GM18873 (cell line): ENCODE results near the gene PRICKLE3.
"Not testable (repeated sequence)": the region's sequence is repeated elsewhere in the genome, so short reads cannot be mapped to it uniquely, and the experiment has no call there.

Experiments
- ATAC-seq: cut with Tn5 transposase; IDR thresholded peaks from one replicate; pipeline ENCODE4 v1.9.1; 2021; ENCODE audit warnings: mild to moderate bottlenecking, moderate library complexity, moderate number of reproducible peaks; ENCODE audit not compliant: unreplicated experiment, low FRiP score

PRICKLE3 gene

DNA sequence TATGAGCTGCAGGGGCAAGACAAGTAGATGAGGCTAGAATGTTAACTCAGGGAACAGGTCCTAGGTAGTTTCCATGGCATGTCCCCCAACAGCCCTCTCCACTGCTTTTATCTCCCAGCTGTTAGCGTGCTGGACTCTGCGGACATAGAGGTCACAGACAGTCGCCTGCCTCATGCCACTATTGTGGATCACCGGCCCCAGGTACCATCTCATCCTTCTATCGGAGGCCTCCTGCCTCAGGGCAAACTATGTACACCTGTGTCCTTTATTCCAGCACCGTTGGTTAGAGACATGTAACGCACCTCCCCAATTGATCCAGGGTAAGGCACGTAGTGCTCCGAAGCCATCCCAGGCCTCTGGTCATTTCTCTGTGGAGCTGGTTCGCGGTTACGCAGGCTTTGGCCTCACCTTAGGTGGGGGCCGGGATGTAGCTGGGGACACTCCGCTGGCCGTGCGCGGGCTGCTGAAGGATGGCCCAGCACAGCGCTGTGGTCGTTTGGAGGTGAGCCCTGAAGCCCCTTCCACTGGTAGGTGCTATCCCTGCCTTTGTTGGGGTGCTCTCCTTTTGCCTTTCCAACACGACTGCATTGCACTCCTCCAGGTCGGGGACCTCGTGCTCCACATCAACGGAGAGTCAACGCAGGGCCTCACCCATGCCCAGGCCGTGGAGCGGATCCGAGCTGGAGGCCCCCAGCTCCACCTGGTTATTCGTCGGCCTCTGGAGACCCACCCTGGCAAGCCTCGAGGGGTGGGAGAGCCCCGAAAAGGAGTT is 21.4 kb downstream of the PRICKLE3 start:
- no peak for ATAC-seq

DNA sequence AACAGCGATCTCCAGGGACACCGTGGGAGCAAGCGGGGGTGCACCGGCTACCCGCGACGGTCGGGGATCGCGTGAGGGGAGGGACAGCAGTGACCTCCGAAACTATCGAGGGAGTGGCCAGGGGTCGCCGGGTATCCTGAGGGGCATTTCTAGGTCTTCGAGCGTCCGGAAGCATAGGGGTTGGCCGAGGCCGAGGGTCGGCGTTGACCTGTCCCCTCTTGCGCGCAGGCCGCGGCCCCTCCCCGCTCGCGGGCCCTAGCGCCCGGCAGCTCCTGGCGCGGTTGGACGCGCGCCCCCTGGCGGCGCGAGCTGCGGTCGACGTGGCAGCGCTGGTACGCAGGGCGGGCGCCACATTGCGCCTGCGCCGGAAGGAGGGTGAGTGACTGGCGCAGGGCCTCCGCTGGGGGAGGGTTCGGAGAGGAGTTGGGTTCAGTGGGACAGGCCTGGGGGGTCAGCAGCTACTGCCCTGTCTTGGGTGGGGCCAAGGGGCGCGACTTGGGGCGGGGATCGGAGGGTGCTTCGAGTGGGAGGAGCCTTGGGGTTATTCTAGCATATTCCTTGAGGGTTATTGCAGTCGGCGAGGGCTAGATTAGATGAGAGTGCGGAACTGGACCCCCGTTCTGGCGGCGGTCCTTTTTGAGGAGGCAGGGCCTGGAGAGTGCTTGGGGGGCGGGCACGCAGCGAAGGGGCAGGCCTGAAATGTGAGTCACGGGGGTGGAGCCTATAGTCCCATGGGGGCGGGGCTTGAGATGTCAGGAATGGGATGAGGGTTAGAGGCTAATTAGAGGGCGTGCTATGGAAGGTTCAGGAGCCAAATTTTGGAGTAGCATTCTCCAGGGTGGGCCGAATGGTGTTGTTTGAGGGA is 22.4 kb downstream of the PRICKLE3 start:
- ATAC-seq = no peak

DNA sequence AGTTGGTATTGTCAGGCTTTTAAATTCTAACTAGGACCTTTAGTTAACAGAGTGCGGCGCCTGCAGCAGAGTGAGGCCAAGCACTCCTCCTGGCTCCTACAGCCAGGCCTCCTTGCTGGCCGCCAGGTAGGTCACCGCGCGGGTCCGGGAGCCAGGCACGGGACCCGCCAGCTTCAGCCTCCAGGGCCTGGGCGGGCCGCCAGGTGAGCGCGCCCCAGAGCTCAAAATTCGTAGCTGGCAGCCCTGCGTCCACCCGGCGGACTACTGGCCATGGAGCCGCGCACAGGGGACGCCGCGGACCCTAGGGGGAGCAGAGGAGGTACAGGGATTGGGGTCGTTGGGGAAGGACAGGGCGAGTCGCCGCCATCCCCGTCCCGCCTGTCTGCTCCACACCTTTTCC is 23.6 kb downstream of the PRICKLE3 start, which contains the start of gene MAGIX:
TSS of gene MAGIX (plus strand) at position 139 of the 400 bp plus-strand sequence. CDS start at position 271, 132 bp downstream.
- no peak for ATAC-seq

DNA sequence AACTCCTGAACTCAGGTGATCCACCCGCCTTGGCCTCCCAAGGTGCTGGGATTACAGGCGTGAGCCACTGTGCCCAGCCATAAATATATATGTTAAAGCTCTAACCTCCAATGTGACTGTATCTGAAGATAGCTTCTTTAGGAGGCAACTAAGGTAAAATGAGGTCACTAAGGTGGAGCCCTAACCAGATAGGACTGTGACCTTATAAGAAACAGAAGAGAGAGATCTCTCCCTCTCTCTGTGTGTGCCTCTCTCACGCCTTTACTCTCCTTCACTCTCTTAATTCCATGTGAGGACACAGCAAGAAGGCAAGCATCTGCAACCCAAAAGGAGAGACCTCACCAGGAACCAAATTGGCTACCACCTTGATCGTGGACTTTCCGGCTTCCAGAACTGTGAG is 24.5 kb downstream of the PRICKLE3 start:
- no peak for ATAC-seq

DNA sequence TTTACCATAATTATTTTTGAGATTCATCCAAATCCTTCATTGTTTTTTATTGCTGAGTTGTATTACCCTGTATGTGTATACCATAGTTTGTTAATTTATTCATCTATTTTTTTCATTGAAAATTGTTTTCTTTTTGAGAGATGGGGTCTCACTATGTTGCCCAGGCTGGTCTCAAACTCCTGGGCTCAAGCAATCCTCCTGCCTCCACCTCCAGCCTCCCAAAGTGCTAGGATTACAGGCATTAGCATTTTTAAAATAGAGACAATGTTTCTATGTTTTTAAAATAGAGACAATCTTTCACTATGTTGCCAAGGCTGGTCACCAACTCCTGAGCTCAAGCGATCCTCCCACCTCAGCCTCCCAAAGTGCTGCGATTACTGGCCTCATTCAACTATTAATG is 25.3 kb downstream of the PRICKLE3 start:
- no peak for ATAC-seq

DNA sequence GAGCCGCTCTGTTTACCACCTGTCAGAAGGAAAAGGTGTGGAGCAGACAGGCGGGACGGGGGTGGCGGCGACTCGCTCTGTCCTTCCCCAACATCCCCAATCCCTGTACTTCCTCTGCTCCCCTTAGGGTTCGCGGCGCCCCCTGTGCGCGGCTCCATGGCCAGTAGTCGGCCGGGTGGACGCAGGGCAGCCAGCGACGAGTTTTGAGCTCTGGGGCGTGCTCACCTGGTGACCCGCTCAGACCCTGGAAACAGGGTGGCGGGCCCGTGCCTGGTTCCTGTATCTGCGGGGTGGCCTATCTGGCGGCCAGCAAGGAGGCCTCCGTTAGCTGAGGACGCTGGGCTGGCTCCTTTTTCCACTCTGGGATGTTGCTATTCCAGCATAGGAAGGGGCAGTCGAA is 29.0 kb downstream of the PRICKLE3 start:
- ATAC-seq = no peak

DNA sequence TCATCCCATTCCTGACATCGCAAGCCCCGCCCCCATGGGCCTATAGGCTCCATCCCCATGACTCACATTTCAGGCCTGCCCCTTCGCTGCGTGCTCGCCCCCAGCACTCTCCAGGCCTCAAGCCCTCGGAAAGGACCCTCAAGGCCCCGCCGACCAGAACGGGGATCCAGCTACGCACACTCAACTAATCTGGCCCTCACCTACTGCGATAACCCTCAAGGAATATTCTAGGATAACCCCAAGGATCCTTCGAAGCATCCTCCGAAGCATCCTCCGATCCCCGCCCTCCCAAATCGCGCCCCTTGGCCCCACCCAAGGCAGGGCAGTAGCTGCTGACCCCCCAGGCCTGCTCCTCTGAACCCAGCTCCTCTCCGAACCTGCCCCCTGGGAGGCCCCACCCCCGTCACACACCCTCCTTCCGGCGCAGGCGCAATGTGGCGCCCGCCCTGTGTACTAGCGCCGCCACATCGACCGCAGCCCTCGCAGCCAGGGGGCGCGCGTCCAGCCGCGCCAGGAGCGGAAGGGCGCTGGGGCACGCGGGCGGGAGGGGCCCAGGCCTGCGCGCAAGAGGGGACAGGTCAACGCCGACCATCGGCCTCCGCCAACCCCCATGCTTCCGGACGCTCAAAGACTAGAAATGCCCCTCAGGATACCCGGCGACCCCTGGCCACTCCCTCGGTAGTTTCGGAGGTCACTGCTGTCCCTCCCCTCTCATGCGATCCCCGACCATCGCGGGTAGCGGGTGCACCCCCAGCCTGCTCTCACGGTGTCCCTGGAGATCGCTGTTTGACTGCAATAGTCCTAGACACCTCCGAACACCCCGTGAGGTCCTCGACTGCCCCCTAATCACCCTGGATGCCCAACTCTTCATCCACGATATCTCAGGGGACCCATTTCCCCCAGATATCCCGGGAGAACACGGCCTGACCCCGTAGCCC is 30.0 kb downstream of the PRICKLE3 start:
- ATAC-seq = peak; percentile 61

DNA sequence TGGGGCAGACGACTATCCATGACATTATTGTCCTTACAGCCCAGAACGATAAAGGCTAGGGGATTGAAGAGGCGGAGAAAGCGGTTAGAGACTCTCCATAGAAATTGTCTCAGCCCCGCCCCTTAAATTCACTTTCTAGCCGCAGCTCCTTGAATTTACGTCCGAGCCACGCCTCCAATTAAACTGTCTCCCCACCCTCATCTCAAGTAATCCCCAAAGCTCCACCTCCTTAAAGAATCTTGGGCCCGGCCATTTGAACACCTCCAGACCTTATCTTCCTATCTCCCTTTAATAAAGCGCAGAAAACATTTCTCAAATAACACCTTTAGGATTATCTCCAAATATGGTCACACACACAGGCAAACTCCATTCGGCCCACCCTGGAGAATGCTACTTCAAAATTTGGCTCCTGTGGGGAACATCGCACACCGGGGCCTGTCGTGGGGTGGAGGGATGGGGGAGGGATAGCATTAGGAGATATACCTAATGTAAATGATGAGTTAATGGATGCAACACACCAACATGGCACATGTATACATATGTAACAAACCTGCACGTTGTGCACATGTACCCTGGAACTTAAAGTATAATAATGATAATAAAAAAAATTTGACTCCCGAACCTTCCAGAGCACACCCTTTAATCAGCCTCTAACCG is 30.8 kb downstream of the PRICKLE3 start:
- no peak for ATAC-seq

DNA sequence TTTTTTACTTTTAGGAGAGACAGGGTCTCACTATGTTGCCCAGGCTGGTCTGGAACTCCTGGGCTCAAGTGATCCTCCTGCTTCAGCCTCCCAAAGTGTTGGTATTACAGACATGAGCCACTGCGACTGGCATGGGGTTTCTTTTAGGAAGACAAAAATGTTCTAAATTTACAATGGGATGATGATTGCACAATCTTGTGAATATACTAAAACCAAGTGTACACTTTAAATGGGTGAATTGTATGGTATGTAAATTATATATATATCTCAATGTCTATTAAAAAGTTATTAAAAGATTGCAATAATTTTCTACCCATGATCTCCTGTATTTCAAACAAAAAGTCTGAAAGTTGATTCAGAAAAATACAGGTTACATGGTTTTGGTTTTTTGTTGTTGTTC is 32.7 kb downstream of the PRICKLE3 start:
- ATAC-seq = no peak

DNA sequence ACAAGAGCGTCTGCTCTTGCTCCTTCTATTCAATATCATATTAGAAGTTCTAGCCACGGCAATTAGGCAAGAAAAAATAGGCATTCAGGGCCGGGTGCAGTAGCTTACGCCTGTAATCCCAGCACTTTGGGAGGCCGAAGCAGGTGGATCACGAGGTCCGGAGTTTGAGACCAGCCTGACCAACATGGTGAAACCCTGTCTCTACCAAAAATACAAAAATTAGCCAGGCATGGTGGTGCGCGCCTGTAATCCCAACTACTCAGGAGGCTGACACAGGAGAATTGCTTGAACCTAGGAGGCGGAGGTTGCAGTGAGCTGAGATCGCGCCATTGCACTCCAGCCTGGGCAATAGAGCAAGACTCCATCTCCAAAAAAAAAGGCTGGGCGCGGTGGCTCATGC is 36.9 kb downstream of the PRICKLE3 start:
- not testable (repeated sequence) for ATAC-seq

DNA sequence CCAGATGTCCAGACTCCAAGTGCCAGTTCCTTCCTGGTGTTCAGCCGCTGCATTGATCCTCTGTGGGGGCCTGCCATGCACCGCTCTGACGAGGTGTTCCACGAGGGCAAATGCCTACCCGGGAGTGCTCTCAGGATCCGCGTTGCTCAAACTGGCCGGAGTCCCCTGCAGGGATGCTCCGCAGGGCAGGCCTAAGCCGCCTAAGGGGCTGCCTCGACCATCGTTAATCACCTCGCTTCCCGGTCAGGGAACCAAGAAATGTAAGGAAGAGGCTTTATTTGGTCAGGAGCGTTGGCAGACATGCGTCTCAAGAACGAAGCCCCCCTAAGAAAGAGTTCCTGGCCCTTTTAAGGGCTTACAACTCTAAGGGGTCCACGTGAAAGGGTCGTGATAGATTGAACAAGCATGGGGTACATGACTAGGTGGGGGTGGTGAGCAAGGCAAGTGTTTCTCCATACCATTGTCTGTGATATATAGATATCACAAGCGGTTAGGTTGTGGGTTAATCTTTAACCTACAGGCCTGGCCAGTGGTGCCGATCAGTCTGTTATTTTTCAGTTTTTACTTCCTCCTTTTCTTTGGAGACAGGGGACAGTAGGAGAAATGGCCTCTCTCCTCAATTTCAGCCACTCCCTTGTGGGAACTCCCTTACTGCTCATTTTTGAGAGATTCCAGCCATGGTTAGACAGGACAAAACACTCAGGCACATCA is 37.6 kb downstream of the PRICKLE3 start:
- not testable (repeated sequence) for ATAC-seq

DNA sequence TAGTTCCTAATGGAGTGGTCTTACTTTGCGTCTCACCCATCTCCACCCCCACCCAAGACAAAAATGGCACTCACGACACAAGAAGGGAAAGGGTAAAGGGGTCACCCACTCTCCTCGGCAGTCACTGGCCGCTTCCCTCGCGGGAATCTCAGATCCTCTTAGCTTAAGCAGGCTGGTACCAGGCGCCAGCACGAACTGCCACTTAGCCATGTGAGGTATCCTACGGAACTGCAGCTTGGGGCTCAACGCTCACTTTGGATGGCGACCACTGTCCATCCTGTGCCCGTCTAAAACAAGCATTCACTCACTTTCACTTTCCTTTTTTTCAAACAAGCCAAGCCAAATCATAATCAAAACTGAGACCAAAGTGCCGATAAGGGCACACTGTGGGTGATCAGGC is 38.2 kb downstream of the PRICKLE3 start:
- no peak for ATAC-seq

DNA sequence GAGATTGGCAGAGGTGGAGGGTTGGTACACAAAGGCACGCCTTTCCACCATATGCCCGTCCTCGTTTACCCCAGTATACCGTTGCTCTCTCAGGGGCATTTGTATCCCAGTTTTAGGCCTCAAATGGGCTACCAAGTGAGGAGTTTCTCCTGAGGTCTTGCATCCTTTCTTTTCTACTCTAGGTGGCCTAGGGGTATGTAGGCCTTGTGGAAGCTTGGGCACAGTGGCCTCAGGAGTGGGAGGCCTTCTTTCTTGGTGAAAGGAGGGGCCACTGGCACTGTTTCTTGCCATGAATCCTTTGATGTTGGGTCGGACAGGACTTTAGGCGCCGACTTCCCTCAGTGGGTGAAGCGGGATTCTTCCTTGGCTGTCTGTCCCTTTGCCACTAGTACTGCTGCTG is 38.9 kb downstream of the PRICKLE3 start:
- no peak for ATAC-seq

DNA sequence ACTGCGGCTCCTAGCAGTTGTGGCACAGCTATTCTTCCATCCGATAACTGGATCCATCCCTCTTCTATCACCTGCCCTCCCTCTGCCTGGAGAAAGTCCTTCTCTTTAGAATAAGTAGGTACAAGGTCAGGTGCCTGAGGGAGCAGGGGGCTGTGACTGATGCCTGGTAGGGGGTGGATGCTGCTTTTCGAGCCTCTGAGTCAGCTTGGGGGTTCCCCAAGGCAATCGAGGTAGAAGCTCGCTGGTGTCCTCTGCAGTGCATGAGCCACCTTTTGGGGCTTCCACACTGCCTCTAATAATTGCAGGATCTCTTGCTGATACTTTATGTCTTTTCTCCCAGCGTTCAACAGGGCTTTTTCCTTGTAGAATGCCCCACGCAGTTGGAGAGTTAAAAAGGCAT is 43.0 kb downstream of the PRICKLE3 start:
- not testable (repeated sequence) for ATAC-seq

DNA sequence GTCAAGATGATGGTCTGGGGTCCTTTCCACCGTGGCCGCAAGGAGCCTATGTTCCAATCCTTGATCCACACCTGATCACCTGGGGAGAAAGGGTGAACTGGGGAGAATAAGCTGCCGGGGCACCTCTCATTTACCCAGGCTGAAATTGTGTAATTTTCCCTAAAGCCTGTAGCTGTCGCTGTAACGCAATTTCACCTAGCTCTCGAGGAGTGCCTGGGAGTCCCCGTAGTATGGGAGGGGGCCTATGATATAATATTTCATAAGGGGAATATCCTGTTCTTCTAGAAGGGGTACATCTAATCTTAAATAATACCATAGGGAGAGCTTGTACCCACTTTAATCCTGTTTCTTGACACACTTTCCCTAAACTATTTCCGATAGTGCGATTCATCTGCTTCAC is 43.9 kb downstream of the PRICKLE3 start:
- not testable (repeated sequence) for ATAC-seq

DNA sequence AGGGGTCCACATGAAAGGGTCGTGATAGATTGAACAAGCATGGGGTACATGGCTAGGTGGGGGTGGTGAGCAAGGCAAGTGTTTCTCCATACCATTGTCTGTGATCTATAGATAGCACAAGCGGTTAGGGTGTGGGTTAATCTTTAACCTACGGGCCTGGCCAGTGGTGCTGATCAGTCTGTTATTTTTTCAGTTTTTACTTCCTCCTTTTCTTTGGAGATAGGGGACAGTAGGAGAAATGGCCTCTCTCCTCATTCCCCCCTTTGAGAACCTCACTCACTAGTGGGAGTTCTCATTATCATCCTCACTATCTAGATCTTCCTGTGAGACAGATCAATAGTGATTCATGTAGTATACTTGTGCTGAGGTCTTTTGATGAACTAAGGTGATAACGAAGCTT is 46.5 kb downstream of the PRICKLE3 start:
- no peak for ATAC-seq

DNA sequence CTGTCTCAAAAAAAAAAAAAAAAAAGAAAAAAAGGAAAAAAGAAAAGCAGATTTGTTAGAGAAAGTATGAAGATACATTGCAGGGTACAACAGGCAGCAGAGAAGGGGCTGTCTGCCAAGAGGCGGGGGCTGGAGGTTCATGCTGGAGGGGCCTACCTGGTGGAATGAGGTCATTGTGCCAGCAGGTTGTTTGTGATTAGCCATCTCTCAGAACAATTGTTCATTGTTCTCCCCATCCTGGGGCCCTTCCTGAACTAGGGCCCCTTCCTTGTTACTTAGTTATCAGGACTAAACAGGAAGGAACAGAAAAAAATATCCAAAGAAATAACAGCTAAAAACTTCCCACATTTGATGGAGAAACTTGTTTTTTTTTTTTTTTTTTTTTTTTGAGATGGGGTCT is 48.7 kb downstream of the PRICKLE3 start:
- no peak for ATAC-seq

DNA sequence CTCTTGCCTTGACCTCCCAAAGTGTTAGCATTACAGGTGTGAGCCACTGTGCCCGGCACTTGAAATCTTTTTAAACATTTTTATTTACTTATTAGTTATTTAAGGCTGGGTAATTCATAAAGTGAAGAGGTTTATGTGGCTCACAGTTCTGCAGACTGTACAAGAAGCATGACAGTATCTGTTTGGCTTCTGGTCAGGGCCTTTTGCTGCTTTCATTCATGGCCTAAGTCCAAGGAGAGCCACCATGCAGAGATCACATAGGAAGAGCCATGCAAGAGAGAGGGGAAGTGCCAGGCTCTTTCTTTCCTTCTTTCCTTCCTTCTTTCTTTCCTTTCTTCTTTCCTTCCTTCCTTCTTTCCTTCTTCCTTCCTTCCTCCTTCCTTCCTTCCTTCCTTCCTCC is 52.4 kb downstream of the PRICKLE3 start:
- ATAC-seq = no peak

DNA sequence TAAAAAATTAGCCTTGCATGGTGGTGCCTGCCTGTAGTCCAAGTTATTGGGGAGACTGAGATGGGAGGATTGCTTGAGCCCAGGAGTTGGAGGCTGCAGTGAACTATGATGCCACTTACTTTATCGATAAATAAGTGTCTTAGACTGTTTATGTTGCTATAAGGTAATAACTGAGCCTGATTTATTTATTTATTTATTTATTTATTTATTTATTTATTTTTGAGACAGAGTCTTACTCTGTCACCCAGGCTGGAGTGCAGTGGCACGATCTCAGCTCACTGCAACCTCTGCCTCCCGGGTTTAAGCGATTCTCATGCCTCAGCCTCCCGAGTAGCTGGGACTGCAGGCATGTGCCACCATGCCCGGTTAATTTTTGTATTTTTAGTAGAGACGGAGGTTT is 53.9 kb downstream of the PRICKLE3 start:
- ATAC-seq = not testable (repeated sequence)
